Retinal pigment epithelial cell (primary cell): ENCODE measurements around the gene AKAP8.

Experiments used
- DNase-seq: peaks from one replicate; pipeline ENCODE4 v3.0.0-alpha.2; 2010; ENCODE audit warnings: low read depth
- H3K4me3 ChIP-seq: 2 replicates; pipeline ENCODE4 v1.5.1; 2011; ENCODE audit warnings: mild to moderate bottlenecking, low read length, control low read depth, moderate library complexity
- TF ChIP-seq, protein P1 (sequence below): conservative IDR thresholded peaks from 2 replicates; pipeline ENCODE4 v1.5.1; 2011; ENCODE audit warnings: low read depth, low read length, control low read depth, inconsistent platforms

AKAP8 gene

DNA sequence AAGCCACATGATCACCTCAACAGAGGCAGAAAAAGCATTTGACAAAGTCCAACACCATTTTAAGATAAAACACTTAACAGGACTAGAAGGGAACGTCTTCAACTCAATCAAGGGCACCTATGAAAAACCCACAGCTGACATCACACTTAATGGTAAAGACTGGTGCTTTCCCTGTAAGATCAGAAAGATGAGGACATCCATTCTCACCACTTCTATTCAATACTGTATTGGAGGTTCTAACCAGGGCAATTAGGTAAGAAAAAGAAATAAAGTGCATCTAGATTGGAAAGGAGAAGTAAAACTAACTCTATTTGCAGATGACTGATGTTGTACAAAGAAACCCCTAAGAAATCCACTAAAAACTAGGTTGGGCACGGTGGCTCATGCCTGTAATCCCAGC lies 11.2 kb upstream of the AKAP8 start:
- TF ChIP-seq, protein P1, sequence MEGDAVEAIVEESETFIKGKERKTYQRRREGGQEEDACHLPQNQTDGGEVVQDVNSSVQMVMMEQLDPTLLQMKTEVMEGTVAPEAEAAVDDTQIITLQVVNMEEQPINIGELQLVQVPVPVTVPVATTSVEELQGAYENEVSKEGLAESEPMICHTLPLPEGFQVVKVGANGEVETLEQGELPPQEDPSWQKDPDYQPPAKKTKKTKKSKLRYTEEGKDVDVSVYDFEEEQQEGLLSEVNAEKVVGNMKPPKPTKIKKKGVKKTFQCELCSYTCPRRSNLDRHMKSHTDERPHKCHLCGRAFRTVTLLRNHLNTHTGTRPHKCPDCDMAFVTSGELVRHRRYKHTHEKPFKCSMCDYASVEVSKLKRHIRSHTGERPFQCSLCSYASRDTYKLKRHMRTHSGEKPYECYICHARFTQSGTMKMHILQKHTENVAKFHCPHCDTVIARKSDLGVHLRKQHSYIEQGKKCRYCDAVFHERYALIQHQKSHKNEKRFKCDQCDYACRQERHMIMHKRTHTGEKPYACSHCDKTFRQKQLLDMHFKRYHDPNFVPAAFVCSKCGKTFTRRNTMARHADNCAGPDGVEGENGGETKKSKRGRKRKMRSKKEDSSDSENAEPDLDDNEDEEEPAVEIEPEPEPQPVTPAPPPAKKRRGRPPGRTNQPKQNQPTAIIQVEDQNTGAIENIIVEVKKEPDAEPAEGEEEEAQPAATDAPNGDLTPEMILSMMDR: no peak
- H3K4me3 ChIP-seq: no peak overlapping the region
- no peak for DNase-seq

GRCh38 chr19:15381864-15382263 lies 2.3 kb upstream of the AKAP8 start:
- TF ChIP-seq, protein P1: no peak
- H3K4me3 ChIP-seq: no peak overlapping the region
- DNase-seq: no peak

- no peak for DNase-seq
- TF ChIP-seq, protein P1: no peak
- no peak overlapping the region for H3K4me3 ChIP-seq
These were observed 1.8 kb upstream of the AKAP8 start for GRCh38 chr19:15381429-15381828.

DNA sequence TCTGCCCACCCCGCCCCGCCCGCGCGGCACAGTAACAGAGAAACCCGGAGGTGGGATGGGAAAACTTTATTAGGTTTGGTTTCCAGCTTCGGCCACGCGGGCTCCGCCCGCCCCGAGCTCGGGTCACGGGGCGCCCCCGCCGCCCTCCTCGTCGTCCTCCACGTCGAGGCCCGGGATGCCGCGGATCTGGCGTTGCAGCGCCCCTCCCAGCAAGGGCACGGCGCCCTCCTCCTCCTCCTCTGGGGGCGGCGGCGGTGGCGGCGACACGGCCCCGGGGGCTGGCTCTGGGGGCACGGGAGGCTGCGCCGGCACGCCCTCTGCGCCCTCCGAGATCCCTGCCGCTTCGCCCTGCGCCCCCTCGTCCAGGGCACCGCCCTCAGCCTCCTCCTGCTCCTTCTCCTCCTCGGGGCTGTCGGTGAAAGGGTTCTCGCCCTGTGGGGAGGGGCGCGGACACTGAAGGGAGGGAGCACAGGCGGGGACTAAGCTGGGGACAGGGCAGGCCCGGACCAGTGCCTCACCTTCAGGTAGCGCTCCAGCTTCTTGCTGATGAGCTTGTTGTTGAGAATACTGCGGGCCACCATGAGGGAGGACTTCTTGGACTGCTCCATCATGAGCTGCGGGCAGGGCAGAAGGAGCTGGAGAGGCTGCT lies 536 bp upstream of the AKAP8 start:
- DNase-seq: no peak
- peak overlapping the region; percentile 56 for H3K4me3 ChIP-seq
- TF ChIP-seq, protein P1: no peak

DNA sequence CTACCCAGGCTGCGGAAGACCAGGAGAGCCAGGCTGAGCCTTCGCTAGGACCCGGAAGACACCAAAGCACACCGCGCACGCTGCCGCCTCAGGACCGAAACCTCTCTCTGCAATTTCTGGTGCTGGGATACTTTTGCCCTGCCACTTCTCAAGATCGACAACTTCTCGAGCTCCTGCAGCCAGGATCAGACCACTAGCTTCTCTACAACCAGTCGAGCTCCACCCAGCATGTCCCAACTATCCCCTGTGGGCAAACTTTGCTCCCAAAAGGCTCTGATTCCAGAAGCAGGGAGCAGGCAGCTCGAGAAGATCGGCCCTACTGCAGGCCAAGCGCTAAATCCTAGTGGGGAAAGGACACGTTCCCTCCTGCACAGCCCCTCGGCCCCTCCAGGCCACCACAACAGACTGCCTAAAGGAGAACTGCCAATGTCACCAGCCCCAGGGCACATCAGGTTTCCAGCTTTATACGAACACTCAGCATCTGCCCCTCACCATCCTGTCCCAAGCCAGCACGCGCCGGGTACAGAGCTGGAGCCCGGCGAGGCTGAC lies 979 bp downstream of the AKAP8 start:
- peak; percentile 25 for DNase-seq
- peak overlapping the region; percentile 96 for H3K4me3 ChIP-seq
- TF ChIP-seq, protein P1: no peak

- TF ChIP-seq, protein P1: no peak
- H3K4me3 ChIP-seq: no peak overlapping the region
- no peak for DNase-seq
These were observed 4.7 kb downstream of the AKAP8 start for GRCh38 chr19:15374796-15375440.
